Neural cell (in vitro differentiated cells): ENCODE results near the gene RARS2. TPM values are rescaled to one million over a fixed set of nuclear protein-coding genes. Genes with fewer than 3 reads are reported as not detected.

Experiments
- H2AFZ ChIP-seq: fragments of 200-600, 300-800 bp; sonication (generic), shearing (Covaris generic); 2 replicates; pipeline ENCODE4 v1.6.0; 2014; ENCODE audit warnings: low read depth, mild to moderate bottlenecking, antibody characterized with exemption, low read length, moderate library complexity
- H3F3A ChIP-seq: fragments of 200-600 bp; shearing (Covaris generic); 2 replicates; pipeline ENCODE4 v1.6.1; 2016; ENCODE audit warnings: mild to moderate bottlenecking, moderate library complexity, mixed read lengths, antibody characterized with exemption, low read length; ENCODE audit not compliant: insufficient read depth, poor library complexity, severe bottlenecking
- H3K27ac ChIP-seq: fragments of 200-600, 300-800 bp; sonication (generic), shearing (Covaris generic); 2 replicates; pipeline ENCODE4 v1.5.1; 2014; ENCODE audit warnings: mild to moderate bottlenecking, low read length, moderate library complexity
- H3K27me3 ChIP-seq: fragments of 300-800, 200-600 bp; sonication (generic), shearing (Covaris generic); 2 replicates; pipeline ENCODE4 v1.6.0; 2014; ENCODE audit warnings: mild to moderate bottlenecking, low read depth, low read length, moderate library complexity; ENCODE audit not compliant: insufficient read depth
- H3K36me3 ChIP-seq: fragments of 300-800, 200-600 bp; sonication (generic), shearing (Covaris generic); 2 replicates; pipeline ENCODE4 v1.5.1; 2014; ENCODE audit warnings: mild to moderate bottlenecking, antibody characterized with exemption, low read length, moderate library complexity; ENCODE audit not compliant: insufficient read depth
- H3K4me2 ChIP-seq: fragments of 300-800, 200-600 bp; sonication (generic), shearing (Covaris generic); 2 replicates; pipeline ENCODE4 v1.6.0; 2014; ENCODE audit warnings: mild to moderate bottlenecking, low read length
- H3K4me3 ChIP-seq: fragments of 300-800, 200-600 bp; sonication (generic), shearing (Covaris generic); 2 replicates; pipeline ENCODE4 v1.5.1; 2014; ENCODE audit warnings: mild to moderate bottlenecking, low read length, moderate library complexity
- H3K79me2 ChIP-seq: fragments of 200-600 bp; shearing (Covaris generic); replicated peaks from 2 replicates; pipeline ENCODE4 v1.6.0; 2014; ENCODE audit warnings: mild to moderate bottlenecking, low read length, moderate library complexity; ENCODE audit not compliant: insufficient read depth
- H3K9ac ChIP-seq: fragments of 300-800, 200-600 bp; sonication (generic), shearing (Covaris generic); 2 replicates; pipeline ENCODE4 v1.6.1; 2016; ENCODE audit warnings: mild to moderate bottlenecking, low read length, mixed read lengths
- H3K9me2 ChIP-seq: fragments of 200-600 bp; shearing (Covaris generic); 2 replicates; pipeline ENCODE4 v1.6.1; 2016; ENCODE audit warnings: mild to moderate bottlenecking, low read length, mixed read lengths; ENCODE audit not compliant: insufficient read depth
- H3K9me3 ChIP-seq: fragments of 200-600, 300-800 bp; sonication (generic), shearing (Covaris generic); 2 replicates; pipeline ENCODE4 v1.6.1; 2016; ENCODE audit warnings: mild to moderate bottlenecking, mixed run types, low read length, moderate library complexity, mixed read lengths
- H4K20me1 ChIP-seq: fragments of 200-600 bp; shearing (Covaris generic); 2 replicates; pipeline ENCODE4 v1.6.1; 2016; ENCODE audit warnings: mild to moderate bottlenecking, mixed run types; ENCODE audit not compliant: insufficient read depth
- EP300 ChIP-seq: fragments of 450-650 bp; conservative IDR thresholded peaks from 2 replicates; pipeline ENCODE4 v1.6.1; 2014; ENCODE audit warnings: antibody characterized with exemption, mild to moderate bottlenecking, moderate library complexity; ENCODE audit not compliant: poor library complexity, severe bottlenecking
- EZH2 ChIP-seq: fragments of 200-600, 300-800 bp; shearing (Covaris generic), sonication (generic); IDR thresholded peaks from 2 replicates; pipeline ENCODE4 v1.6.1; 2014; ENCODE audit warnings: antibody characterized with exemption, low read length, borderline replicate concordance, mild to moderate bottlenecking; ENCODE audit not compliant: insufficient read depth, poor library complexity, severe bottlenecking
- MXI1 ChIP-seq: fragments of 450-650 bp; conservative IDR thresholded peaks from 2 replicates; pipeline ENCODE4 v1.6.1; 2014; ENCODE audit warnings: antibody characterized with exemption, mild to moderate bottlenecking; ENCODE audit not compliant: poor library complexity, severe bottlenecking
- POLR2AphosphoS5 ChIP-seq: IDR thresholded peaks from 2 replicates; pipeline ENCODE4 v1.6.1; 2012
- RAD21 ChIP-seq: fragments of 450-650 bp; conservative IDR thresholded peaks from 2 replicates; pipeline ENCODE4 v1.6.1; 2014; ENCODE audit warnings: antibody characterized with exemption, mild to moderate bottlenecking, moderate library complexity
- SMC3 ChIP-seq: fragments of 450-650 bp; conservative IDR thresholded peaks from 2 replicates; pipeline ENCODE4 v1.6.1; 2014; ENCODE audit warnings: antibody characterized with exemption, mild to moderate bottlenecking, moderate library complexity; ENCODE audit not compliant: poor library complexity
- TAF1 ChIP-seq: IDR thresholded peaks from 2 replicates; pipeline ENCODE4 v1.6.1; 2012; ENCODE audit warnings: low read depth
- polyA plus RNA-seq: library from polyadenylated mRNA; depleted of rRNA; stranded (reverse); fragments of >200 nt; gene quantifications from 2 replicates; pipeline ENCODE4 v1.2.3, GENCODE V29; 2014
- small RNA-seq, 3 experiments: library from RNA; depleted of rRNA; stranded (forward); fragments of <200 nt; gene quantifications; one replicate each; pipeline ENCODE3, GENCODE V24; 2012
- TF ChIP-seq, protein P1 (sequence below): fragments of 450-650 bp; IDR thresholded peaks from 2 replicates; pipeline ENCODE4 v1.5.1; 2014; ENCODE audit warnings: antibody characterized with exemption, mild to moderate bottlenecking, moderate library complexity; ENCODE audit not compliant: poor library complexity, severe bottlenecking
- TF ChIP-seq, protein P2 (sequence below): IDR thresholded peaks from 2 replicates; pipeline ENCODE4 v1.6.1; 2012; ENCODE audit warnings: borderline replicate concordance

The RARS2 gene
- polyA plus RNA-seq, 1 donor from 2014 or later = 50.4 TPM

DNA sequence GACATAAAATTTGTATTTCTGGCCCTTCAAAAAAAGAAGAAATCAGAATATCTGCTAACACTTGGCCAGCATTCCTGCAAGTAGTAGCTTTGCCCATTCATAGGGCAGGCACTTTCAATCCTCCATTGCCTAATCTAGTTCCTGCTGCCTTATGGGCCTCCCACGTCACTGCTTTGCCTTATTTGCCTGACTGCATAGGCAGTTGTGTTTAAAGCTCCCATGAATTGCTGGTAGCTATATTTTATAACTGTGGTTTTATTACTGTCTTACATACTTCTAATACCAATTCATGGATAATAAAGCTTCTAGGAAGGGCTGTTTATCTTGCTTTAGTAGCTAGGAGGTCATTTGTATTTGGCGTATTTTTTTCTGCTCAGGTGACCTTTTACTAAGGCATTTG lies 124.7 kb downstream of the RARS2 start:
- Histone ChIP-seq H2AFZ (no peak overlapping the region), H3F3A (no peaks in the 10 kb centered on the region)
- TF ChIP-seq EP300 (no peak), POLR2AphosphoS5 (no peak), TAF1 (no peak), SMC3 (no peak), EZH2 (no peak), RAD21 (no peak), MXI1 (no peak)
- TF ChIP-seq, protein P1, sequence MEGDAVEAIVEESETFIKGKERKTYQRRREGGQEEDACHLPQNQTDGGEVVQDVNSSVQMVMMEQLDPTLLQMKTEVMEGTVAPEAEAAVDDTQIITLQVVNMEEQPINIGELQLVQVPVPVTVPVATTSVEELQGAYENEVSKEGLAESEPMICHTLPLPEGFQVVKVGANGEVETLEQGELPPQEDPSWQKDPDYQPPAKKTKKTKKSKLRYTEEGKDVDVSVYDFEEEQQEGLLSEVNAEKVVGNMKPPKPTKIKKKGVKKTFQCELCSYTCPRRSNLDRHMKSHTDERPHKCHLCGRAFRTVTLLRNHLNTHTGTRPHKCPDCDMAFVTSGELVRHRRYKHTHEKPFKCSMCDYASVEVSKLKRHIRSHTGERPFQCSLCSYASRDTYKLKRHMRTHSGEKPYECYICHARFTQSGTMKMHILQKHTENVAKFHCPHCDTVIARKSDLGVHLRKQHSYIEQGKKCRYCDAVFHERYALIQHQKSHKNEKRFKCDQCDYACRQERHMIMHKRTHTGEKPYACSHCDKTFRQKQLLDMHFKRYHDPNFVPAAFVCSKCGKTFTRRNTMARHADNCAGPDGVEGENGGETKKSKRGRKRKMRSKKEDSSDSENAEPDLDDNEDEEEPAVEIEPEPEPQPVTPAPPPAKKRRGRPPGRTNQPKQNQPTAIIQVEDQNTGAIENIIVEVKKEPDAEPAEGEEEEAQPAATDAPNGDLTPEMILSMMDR = no peak
- TF ChIP-seq, protein P2, sequence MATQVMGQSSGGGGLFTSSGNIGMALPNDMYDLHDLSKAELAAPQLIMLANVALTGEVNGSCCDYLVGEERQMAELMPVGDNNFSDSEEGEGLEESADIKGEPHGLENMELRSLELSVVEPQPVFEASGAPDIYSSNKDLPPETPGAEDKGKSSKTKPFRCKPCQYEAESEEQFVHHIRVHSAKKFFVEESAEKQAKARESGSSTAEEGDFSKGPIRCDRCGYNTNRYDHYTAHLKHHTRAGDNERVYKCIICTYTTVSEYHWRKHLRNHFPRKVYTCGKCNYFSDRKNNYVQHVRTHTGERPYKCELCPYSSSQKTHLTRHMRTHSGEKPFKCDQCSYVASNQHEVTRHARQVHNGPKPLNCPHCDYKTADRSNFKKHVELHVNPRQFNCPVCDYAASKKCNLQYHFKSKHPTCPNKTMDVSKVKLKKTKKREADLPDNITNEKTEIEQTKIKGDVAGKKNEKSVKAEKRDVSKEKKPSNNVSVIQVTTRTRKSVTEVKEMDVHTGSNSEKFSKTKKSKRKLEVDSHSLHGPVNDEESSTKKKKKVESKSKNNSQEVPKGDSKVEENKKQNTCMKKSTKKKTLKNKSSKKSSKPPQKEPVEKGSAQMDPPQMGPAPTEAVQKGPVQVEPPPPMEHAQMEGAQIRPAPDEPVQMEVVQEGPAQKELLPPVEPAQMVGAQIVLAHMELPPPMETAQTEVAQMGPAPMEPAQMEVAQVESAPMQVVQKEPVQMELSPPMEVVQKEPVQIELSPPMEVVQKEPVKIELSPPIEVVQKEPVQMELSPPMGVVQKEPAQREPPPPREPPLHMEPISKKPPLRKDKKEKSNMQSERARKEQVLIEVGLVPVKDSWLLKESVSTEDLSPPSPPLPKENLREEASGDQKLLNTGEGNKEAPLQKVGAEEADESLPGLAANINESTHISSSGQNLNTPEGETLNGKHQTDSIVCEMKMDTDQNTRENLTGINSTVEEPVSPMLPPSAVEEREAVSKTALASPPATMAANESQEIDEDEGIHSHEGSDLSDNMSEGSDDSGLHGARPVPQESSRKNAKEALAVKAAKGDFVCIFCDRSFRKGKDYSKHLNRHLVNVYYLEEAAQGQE = no peak

More for the DNA sequence above, 124.7 kb downstream of the RARS2 start:
- Histone ChIP-seq H4K20me1 (no peaks in the 10 kb centered on the region), H3K4me3 (no peak overlapping the region), H3K36me3 (no peaks in the 10 kb centered on the region), H3K4me2 (no peak overlapping the region), H3K27me3 (no peaks in the 10 kb centered on the region), H3K9me2 (no peaks in the 10 kb centered on the region), H3K79me2 (no peaks in the 10 kb centered on the region), H3K9me3 (no peaks in the 10 kb centered on the region), H3K27ac (no peak overlapping the region), H3K9ac (no peak overlapping the region)

Small RNA genes within 50 kb of the gene (small RNA-seq; reads per million reads assigned to genes)
- gene RNU6-444P = 0 to 0.08 (median 0) reads per million in 3 experiments

Other genes starting within 250 kb of the RARS2 start
- gene C6orf163, start 245.2 kb downstream of the RARS2 start, polyA plus RNA-seq = 1.8 and 3.4 TPM in 2 replicates
- 5.7 and 6.6 TPM in 2 replicates for gene CFAP206, start 182.0 kb downstream of the RARS2 start, polyA plus RNA-seq
- gene SLC35A1, start 117.0 kb downstream of the RARS2 start, polyA plus RNA-seq = 63.0 and 76.1 TPM in 2 replicates
- 40.4 and 43.7 TPM in 2 replicates for gene ORC3, start 148 bp upstream of the RARS2 start, polyA plus RNA-seq
- gene AKIRIN2, start 112.2 kb upstream of the RARS2 start, polyA plus RNA-seq = 79.3 and 82.8 TPM in 2 replicates